ENCODE measurements around the gene IL15RA.
A peak's percentile ranks its signal among the peaks of the same experiment; 100 is the strongest.

IL15RA gene, protein sequence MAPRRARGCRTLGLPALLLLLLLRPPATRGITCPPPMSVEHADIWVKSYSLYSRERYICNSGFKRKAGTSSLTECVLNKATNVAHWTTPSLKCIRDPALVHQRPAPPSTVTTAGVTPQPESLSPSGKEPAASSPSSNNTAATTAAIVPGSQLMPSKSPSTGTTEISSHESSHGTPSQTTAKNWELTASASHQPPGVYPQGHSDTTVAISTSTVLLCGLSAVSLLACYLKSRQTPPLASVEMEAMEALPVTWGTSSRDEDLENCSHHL

DNA sequence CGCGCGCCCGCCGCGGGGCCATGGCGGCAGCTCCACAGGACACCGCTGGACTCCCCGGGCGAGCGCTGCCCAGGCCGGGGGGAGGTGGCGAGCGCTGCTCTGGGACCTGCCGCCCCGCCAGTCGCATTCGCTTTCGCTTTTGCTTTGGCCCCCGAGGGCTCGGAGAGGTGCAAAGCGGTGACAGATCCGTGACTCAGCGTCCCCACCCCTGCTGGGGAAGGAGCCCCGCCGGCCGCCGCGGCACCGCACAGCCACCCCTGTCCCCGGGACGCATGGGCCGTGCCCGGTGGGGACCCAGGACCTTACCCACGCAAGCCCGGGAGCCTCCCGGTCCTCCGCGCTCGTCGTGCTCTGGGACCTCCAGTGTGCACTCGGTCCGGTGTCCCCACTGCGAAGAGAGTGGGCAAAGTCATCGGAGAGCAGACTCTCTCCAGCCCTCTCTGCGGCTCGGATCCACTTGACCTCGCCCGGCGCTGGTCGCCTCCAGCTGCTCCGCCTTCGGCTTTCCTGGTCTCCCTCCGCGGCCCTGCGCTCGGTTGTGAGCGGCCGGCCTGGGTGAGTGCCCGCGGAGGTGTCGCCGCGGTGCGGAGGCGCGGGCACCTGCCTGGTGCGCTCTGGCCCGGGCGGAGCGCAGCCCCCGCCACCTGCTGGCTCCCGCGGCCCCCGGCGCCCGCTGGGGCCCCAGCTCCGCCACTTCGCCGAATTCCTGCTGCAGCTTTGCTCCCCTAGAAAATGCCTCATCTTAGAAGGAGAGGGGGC, at the start of gene IL15RA:
Gene IL15RA, minus strand, starts transcription at position 73 of the 759 bp plus-strand sequence. Its CDS starts 51 bp downstream, at position 22.
- DNase-seq (ENCODE audit: low read depth): peak; percentile 58

DNA sequence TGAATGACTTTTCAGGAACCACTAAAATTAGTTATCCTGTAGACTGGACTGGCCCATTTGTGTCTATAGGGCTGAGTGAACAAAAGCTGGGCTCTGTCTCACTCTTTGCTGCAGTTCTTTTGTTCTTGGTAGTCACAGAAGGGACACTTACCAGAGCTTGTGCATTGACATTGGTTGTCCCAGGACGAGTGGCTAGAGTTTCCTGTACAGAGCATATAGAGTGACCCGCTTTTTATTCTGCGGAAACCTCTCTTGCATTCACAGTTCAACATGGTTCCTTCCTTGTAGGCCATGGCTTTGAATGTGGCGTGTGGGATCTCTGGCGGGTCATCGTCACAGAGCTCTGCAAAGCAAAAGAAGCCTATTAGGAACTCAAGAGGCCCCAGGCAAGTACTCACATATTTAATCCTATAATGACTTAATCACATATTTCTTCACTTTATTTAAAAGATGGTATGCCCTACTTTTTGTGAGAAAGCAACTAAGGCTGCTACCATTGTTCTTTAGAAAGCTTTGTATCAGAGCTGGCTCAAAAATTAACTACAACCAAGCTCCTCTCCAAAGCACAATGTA, 48.4 kb upstream of the IL15RA start:
- DNase-seq (ENCODE audit: low read depth): no peak

DNA sequence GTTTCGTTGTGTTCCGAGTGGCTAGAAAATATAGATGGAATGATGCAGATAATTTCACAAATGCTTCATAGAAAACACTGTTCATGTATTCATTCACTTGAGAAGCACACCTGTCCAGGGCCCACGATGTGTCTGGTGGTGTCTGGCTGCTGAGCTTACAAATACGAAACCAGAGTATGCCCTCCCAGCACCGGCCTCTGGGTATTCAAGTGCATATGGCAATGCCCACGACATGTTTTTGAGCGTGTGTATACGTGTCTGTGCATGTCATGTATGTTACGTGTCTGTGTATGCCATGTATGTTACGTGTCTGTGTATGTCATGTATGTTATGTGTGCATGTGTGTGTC, 47.0 kb upstream of the IL15RA start:
- DNase-seq (ENCODE audit: low read depth): no peak

DNA sequence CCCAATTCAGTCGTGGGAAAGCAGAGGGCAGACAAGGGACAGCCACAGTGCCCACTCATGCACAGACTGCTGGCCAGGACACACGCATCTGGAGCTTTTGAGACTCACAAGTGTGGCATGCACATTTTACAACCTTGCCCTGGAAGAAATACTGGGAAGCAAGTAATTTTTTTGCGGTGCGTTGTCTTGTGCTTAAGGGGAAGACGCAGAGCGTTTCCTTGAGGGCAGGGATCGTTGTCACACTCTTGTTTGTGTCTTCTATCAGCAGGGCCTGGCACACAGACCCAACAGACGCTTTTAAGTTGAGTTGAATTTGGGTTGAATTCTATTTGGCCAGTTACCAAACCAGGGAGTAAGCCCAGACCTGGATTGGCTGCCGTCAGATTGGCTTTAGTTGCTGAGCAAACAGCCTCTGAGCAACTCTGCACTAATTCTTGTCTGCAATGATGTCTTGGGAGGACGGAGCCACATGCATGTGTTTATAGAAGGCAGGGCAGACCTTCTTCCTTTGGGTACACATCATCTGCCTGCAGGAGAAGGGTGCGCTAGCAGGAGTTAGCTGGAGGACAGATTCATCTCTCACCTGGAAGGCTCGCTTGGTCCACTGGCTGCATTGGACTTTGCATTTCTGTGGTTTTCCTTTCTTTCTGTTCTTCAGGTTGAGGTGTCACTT, 46.5 kb upstream of the IL15RA start:
- DNase-seq (ENCODE audit: low read depth): no peak

DNA sequence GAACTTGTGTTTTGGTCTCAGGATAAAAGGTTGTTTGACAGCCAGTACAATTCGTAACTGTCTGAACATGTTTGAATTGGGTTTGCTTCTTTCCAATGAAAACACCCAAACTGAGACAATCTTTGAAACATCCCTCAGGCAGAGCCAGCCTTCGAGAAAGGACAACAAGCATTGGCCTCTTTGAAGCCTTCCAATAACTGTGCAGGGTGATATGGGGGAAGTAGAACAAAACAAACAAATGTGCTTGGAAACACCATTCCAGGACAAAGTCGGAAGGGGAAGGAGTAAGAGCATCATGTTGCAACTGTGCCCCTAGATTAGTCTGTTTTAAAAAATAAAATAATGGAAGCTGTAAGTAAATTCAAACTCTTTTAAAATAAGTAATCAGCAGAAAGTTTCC, 45.3 kb upstream of the IL15RA start:
- DNase-seq (ENCODE audit: low read depth): peak; percentile 29

DNA sequence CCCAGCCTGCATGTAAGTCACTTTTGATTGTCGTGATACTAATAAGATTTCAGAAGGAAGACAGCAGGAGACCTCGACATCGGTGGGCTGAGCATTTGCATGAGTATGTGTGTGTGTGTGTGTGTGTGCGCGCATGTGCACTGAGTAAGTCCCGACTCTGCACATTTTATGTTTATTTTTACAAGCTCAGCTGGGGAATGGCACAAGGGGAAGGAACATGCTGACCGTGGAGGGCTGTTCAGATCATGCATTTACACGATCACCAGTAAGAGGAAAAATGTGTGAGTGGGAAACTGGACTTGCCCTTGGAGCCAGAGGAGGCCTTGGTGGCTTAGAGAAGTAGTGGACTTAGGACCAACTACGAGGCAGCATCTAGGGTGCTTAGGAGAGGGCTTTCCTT, 43.5 kb upstream of the IL15RA start:
- peak; percentile 75 for DNase-seq (ENCODE audit: low read depth)

DNA sequence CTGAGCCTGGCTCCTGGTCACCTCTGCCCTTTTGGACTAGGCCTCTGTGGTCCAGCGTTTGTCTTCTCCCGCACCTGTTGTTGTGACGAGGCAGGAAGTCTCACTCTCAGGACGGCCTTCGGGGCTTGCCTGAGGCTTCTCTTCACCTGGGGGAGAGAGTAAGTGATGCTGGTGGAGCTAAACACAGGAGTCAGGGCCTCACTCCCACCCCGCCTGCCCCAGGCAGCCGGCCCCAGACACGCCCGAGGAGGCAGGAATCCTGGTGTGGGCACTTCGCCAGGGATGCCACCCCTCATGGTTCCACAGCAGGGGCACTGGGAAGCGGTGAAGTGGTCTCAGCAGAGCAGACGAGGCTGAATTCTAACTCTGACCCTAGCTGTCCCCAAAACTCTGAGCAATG, 42.5 kb upstream of the IL15RA start:
- DNase-seq (ENCODE audit: low read depth): no peak

DNA sequence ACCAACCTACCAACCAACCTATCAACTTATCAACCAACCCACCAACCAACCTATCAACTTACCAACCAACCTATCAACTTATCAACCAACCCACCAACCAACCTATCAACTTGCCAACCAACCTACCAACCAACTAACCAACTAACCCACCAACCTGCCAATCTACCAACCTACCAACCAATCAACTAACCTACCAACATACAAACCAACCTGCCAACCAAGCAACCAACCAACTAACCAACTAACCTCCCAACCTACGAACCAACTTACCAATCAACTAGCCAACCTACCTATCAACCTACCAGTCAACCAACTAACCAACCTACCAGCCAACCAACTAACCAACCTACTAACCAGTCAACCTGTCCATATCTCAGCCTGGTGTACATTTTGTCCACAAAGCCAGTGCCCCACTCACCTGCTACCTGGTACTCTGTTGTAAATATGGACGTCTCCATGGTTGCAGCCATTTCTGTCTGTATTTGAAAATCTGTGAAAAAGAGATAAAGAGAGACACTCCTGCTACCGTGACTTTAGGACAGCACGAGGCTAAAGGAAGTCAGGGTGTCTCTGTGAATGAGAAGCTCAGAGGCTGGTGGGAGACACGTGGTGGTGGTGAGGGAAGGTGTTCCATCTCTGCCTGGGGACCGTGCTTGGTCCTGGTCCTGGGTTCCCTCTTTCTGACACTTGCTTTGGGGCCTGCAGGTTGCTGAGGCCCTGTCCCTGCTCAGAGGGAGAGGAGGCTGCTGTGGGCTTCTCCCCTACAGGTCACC, 41.9 kb upstream of the IL15RA start:
- DNase-seq (ENCODE audit: low read depth): no peak

DNA sequence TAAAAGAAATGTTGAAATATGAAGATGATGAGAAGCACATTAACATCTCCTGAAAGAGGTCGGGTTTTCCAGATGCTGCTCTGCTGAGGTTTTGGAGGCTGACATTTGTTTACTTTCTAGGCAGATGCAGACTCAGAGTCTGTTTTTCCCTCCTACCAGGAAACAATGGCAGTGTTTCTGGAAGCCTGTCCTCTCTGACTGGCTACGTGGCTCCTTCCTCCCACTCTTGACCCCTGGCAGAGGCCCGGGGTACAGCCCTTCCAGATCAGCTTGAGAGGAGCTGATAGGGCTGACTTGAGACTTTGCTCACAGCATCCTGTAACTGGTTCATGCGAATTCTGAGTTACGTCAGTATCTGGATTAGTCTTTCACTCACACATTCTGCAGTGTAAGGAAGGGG, 41.1 kb upstream of the IL15RA start:
- DNase-seq (ENCODE audit: low read depth): no peak

DNA sequence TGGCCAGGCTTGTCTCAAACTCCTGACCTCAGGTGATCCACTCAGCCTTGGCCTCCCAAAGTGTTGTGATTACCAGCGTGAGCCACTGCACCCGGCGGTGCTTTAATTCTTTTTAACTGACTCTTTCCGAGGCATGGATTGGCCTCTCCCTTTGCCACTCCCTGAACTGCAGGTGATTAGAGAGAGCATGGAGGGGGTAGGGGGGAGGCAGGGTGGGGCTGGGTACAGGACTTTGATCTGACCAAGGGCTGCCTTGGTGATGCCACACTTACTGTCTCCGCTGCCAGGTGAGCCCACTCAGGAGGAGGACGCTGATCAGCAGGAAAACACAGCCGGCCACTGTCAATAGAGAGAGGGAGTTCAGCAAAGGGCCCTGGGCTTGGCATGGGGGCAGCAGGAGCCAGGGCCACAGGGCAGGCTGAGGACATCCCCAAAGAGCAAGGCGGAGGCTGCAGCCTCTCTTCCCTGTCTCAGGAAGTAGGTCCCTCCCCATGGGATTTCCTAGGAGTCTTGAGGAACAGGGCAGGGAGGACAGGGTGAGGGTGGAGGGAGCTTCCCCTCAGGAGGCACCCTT, 40.5 kb upstream of the IL15RA start:
- DNase-seq (ENCODE audit: low read depth): no peak

DNA sequence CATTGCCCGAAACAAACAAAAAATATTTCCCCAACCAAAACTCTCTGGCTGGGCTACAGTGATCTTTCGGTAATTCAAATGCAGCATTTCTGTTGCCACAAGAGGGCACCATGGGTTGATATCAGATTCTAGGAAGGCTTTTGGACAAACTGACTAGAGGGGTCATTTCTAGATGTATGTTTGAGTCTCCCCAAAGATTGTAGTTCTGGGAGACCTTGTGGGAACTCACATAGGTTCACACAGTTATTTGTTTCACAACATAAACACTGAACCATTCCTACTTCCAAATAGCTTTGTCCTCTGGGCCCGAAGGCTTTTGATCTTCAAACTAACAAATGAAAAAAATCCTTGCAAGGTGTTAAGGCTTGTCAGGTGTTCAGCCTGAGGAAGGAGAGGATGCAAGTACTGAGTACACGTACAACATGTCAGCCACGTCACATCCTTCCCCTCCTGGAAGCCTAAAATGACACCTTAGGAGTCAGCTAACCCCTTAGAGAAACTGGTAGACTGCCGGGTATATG, 37.0 kb upstream of the IL15RA start:
- DNase-seq (ENCODE audit: low read depth): peak; percentile 32

DNA sequence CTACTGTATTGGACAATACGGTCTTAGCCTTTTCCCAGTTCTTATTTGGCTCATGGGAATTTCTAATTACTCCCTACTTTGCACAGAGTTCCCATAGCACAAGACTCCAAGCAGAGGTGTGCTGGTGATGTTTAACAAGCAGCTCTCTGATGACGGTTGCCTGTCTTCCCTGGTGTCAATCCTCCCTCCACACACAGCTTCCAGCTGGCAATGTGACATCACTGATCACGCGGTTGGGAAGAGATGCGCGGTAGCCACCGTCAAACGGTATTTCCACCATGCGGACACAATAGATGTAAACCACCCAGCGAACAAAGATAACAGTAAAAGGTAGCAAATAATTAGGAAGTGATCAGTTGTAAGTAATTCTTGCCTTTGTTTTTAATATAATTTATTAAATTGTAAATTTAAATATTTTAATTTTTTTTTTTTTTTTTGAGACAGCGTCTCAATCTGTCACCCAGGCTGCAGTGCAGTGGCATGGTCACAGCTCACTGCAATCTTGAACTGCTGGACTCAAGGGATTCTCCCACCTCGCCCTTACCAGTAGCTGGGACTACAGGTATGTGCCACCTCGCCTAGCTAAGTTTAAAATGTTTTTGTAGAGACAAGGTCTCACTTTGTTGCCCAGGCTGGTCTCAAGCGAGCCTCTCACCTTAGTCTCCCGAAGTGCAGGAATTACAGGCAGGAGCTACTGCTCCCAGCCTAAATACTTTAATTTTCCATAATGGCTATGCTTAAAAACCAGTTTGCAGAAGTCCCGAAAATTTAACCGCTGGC, 36.3 kb upstream of the IL15RA start:
- DNase-seq (ENCODE audit: low read depth): no peak

DNA sequence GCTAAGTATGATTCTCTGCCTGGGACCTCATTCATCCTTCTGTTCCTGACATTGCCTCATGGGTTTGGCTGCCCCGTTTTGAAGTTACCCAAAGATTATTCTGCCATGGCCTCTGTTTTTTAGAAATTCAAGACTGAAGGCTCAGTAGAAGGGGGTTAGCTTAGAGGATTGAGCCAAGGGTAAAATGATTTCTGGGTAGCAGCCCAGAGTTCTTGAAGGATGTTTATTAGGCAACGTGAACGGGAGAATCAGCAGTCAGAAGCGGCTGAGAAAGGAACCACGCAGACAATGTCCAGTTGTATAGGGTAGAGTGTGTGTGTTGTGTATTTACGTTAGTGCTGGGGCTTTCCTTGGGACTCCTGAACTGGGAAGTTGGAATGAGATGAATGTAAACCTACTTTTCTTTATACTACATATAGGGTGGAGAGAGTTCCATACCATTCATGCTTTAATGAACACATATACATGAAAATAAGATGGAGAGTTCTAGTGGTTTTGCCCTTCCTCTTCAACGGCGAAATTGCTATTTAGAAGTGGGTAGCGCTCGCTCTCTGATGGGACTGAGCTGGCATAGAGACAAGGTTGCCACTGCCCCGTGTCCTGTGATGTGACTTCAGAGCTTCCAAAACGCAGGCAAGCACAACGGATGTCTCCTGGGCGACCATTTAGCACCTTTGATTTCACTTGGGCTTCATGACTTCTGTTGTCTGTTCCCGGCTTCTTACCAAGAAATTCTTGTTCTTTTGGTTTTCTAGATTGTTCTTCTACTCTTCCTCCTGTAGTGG, 35.0 kb upstream of the IL15RA start:
- no peak for DNase-seq (ENCODE audit: low read depth)

DNA sequence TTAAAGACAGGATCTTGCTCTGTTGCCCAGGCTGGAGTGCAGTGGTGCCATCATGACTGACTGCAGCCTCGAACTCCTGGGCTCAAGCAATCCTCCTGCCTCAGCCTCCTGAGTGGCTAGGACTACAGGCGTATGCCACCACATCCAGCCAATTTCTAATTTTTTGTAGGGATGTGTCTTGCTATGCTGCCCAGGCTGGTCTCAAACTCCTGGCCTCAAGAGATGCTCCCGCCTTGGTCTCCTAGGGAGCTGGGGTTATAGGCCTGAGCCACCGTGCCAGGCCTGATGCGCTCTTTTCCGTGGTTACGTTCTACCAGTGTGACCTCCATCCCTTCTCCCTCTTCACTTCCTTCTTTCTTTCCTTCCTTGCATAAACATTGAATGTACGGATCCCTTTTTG, 34.2 kb upstream of the IL15RA start:
- DNase-seq (ENCODE audit: low read depth): no peak

DNA sequence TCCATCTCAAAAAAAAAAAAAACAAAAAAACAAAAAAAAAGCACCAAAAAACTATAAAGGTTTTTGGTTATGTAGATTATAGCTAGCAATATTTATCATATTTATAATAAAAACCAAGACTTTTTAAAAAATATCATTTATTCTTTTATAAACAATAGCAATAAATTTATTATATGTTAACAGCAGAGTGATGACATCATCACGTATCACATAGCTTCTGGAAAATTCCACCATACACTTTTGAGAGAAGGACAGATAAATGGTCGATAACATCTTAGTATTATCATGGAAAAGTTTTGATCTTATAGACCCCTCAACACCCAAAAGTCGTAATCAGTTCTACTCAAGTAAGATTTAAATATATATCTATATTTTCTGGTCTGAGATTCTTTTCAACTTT, 33.2 kb upstream of the IL15RA start:
- DNase-seq (ENCODE audit: low read depth): no peak

DNA sequence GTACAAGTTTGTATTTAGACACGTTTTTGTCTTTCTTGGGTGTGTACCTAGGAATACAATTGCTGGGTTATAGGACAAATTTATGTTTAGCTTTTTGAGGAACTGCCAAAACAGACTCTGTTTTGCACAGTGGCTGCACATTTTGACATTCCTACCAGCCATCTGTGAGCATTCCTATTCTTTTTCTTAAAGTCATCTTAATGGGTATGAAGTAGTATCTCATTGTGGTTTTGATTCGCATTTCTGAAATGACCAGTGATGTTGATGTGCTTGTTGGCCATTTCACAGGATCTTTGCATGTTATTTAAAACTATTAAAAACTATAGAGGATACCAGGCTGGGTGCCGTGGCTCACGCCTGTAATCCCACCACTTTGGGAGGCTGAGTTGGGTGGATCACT, 32.6 kb upstream of the IL15RA start:
- peak; percentile 17 for DNase-seq (ENCODE audit: low read depth)

DNA sequence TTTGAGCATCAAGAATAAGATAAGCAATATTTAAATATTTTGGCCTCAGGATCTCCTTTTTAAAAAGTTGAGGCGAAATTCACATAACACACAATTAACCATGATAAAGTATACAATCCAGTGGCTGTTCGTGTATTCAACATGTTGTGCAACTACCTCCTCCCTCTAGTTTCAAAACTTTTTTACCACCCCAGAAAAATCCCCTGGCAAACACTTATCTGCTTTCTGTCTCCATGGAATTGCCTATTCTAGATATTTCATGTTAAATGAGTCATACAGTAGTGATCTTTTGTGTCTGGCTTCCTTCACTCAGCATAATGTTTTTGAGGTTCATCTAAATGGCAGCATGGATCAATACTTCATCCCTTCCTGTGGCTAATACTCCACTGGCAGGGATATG, 31.8 kb upstream of the IL15RA start:
- DNase-seq (ENCODE audit: low read depth): peak; percentile 85

DNA sequence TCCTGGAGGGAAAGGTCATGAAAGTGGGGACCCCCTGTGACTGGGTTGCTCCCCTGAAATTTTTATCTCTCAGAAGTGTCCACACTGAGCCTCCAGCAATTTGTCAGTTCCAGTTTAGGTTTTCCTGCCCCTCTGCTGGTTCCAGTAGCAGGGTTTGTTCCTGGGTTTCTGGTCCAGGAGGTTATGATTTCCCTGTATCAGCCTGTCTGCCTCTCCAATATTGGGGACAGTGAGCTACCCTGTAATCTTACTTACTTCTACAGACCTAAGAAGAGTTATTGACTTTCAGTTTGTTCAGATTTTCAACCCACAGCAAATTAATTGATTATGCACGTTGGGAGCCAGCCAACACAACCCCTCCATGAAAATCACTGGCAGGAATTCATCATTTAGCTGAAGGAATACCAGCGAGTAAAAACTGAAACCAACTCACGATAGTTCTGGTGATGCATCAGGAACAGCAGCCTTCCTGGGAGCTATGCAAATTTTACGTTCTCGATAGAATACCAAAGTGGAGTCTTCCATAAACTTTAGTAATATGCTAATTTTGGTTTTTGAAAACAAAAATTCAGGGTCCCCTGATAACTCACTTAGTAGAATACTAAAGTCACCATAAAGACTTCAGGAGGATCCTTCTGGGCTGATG, 31.3 kb upstream of the IL15RA start:
- DNase-seq (ENCODE audit: low read depth): no peak

DNA sequence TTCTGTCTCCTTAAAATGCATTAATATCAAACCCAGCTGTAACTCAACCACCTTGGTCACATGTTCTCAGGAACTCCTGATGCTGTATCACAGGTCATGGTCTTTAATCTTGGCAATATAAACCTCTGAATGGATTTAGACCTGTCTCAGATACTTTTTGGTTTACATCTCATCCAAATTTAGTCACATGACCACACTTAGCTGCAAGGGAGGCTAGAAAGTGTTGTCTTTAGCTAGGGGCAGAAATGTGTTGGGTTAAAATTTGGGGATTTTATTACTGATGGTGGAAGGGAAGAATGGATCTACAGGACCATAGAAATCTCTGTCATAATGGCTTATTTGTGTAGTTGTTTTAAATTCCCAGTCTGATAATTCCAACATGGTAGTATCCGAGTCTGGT, 29.6 kb upstream of the IL15RA start:
- DNase-seq (ENCODE audit: low read depth): no peak

Measured in iris pigment epithelial cell (primary cell).